Smooth muscle cell (in vitro differentiated cells): ENCODE results near the gene BTBD9. TPM values are rescaled to one million over a fixed set of nuclear protein-coding genes. Genes with fewer than 3 reads are reported as not detected.

ENCODE experiments used
- DNase-seq: peaks from one replicate; lab custom pipeline; 2025; ENCODE audit not compliant: unreplicated experiment; lab: John Stamatoyannopoulos, UW
- H2AFZ ChIP-seq: fragments of 200-600 bp; sonication (generic); 2 replicates; pipeline ENCODE4 v1.6.0; 2016; ENCODE audit warnings: antibody characterized with exemption, low read depth, mild to moderate bottlenecking
- H3F3A ChIP-seq: fragments of 200-600 bp; sonication (generic); 2 replicates; pipeline ENCODE4 v1.6.0; 2017; ENCODE audit warnings: antibody characterized with exemption, low read depth
- H3K27ac ChIP-seq: fragments of 200-600 bp; sonication (generic); 2 replicates; pipeline ENCODE4 v1.5.1; 2016; ENCODE audit warnings: low read depth, mild to moderate bottlenecking
- H3K27me3 ChIP-seq: fragments of 200-600 bp; sonication (generic); 2 replicates; pipeline ENCODE4 v1.6.1; 2016; ENCODE audit warnings: low read depth, mild to moderate bottlenecking
- H3K36me3 ChIP-seq: fragments of 200-600 bp; sonication (generic); 2 replicates; pipeline ENCODE4 v1.5.1; 2016; ENCODE audit warnings: low read depth
- H3K4me1 ChIP-seq: fragments of 200-600 bp; sonication (generic); 2 replicates; pipeline ENCODE4 v1.5.1; 2016; ENCODE audit warnings: low read depth
- H3K4me2 ChIP-seq: fragments of 200-600 bp; sonication (generic); 2 replicates; pipeline ENCODE4 v1.6.0; 2016; ENCODE audit warnings: mild to moderate bottlenecking
- H3K4me3 ChIP-seq: fragments of 200-600 bp; sonication (generic); 2 replicates; pipeline ENCODE4 v1.5.1; 2016; ENCODE audit warnings: mild to moderate bottlenecking
- H3K79me2 ChIP-seq: fragments of 200-600 bp; sonication (generic); 2 replicates; pipeline ENCODE4 v1.6.0; 2016; ENCODE audit warnings: low read depth, mild to moderate bottlenecking
- H3K9ac ChIP-seq: fragments of 200-600 bp; sonication (generic); 2 replicates; pipeline ENCODE4 v1.6.0; 2016; ENCODE audit warnings: low read depth
- H3K9me3 ChIP-seq: fragments of 200-600 bp; sonication (generic); replicated peaks from 2 replicates; pipeline ENCODE4 v1.5.1; 2016; ENCODE audit warnings: low read depth
- H4K20me1 ChIP-seq: fragments of 200-600 bp; sonication (generic); 2 replicates; pipeline ENCODE4 v1.6.0; 2016; ENCODE audit warnings: low read depth
- WGBS: methylation state at CpG from one replicate; pipeline ENCODE4 v1.1.7; 2016; ENCODE audit warnings: low lambda C conversion rate; 5-methylcytosine and 5-hydroxymethylcytosine counted together
- polyA plus RNA-seq: library from polyadenylated mRNA; unstranded; fragments of >200 nt; fragmentation: Nextera tagmentation; extraction: Ambion mirVana; gene quantifications from 2 replicates; pipeline ENCODE4 v1.2.1, GENCODE V29; 2016
- total RNA-seq: library from RNA; depleted of rRNA; stranded (reverse); fragments of >200 nt; gene quantifications from 2 replicates; pipeline ENCODE4 v1.2.3, GENCODE V29; 2014
- TF ChIP-seq, protein P1 (sequence below): fragments of 200-600 bp; sonication (generic); IDR thresholded peaks from 2 replicates; pipeline ENCODE4 v1.5.1; 2017; ENCODE audit warnings: borderline replicate concordance, mild to moderate bottlenecking, antibody characterized with exemption; ENCODE audit not compliant: insufficient read depth, poor library complexity, severe bottlenecking

The BTBD9 gene
- total and polyA plus RNA-seq, 2 experiments from 2014 or later = 5.6 to 12.5 TPM

DNA sequence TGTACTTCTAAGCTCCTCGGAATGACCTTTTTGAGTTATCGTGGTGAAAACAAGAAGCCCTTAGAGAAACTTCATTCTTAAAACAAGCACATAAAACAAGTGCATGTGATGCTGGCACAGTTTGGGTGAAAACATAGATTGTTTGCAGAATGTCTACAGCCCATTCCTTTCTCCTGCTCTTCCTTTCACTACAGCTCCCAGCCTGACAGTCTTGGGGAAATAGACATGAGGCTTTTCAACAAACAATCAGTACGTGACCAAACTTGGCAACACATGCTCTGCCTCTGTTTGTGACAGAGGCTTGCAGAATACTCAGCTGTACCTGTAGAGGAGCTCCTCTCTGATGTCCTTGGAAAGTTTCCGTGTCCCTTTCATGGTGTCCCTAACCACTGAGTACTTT lies 498.6 kb downstream of the BTBD9 start:
- no peak overlapping the region for H3K4me3 ChIP-seq
- no peaks in the 10 kb centered on the region for H3K9me3 ChIP-seq
- H3K27me3 ChIP-seq = no peaks in the 10 kb centered on the region
- 93% methylated on average over 4 of the region's 4 CpGs for WGBS
- DNase-seq = no peak
- H4K20me1 ChIP-seq = peaks cover 99% of the 10 kb centered on the region
- H3K27ac ChIP-seq = no peak overlapping the region
- no peaks in the 10 kb centered on the region for H3K36me3 ChIP-seq
- peaks cover 21% of the 10 kb centered on the region for H3K4me1 ChIP-seq
- peaks cover 17% of the 10 kb centered on the region for H3K79me2 ChIP-seq
- no peak overlapping the region for H3K9ac ChIP-seq
- H2AFZ ChIP-seq = no peak overlapping the region
- TF ChIP-seq, protein P1, sequence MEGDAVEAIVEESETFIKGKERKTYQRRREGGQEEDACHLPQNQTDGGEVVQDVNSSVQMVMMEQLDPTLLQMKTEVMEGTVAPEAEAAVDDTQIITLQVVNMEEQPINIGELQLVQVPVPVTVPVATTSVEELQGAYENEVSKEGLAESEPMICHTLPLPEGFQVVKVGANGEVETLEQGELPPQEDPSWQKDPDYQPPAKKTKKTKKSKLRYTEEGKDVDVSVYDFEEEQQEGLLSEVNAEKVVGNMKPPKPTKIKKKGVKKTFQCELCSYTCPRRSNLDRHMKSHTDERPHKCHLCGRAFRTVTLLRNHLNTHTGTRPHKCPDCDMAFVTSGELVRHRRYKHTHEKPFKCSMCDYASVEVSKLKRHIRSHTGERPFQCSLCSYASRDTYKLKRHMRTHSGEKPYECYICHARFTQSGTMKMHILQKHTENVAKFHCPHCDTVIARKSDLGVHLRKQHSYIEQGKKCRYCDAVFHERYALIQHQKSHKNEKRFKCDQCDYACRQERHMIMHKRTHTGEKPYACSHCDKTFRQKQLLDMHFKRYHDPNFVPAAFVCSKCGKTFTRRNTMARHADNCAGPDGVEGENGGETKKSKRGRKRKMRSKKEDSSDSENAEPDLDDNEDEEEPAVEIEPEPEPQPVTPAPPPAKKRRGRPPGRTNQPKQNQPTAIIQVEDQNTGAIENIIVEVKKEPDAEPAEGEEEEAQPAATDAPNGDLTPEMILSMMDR = no peak
- H3K4me2 ChIP-seq = no peak overlapping the region
- no peaks in the 10 kb centered on the region for H3F3A ChIP-seq

DNA sequence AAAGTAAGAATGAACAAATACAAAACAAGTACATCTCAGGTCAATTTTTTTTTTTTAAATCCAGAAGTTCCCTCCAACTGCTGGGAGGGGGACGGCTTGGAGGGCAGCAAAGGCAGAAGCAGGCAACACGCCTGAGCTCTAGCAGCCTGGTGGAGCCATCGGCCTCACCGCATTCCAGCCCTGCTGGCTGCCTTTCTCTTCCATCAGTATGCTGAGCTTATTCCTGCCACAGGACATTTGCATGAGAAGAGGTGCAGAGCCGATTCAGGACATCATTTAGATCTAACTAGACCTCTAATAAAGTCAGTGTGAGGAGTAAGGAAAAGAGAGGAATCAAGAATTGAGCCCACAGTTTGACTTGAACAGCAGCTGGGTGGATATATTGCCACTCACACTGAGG lies 501.4 kb downstream of the BTBD9 start:
- Histone ChIP-seq H2AFZ (no peak overlapping the region), H3K27ac (no peak overlapping the region), H3F3A (no peaks in the 10 kb centered on the region), H3K79me2 (peaks cover 16% of the 10 kb centered on the region), H3K4me2 (no peak overlapping the region), H3K4me3 (no peak overlapping the region), H3K27me3 (no peaks in the 10 kb centered on the region), H3K9me3 (no peaks in the 10 kb centered on the region), H3K4me1 (peaks cover 18% of the 10 kb centered on the region), H3K36me3 (no peaks in the 10 kb centered on the region), H3K9ac (no peak overlapping the region), H4K20me1 (peaks cover 100% of the 10 kb centered on the region)
- WGBS = 85% methylated on average over 5 of the region's 5 CpGs
- TF ChIP-seq, protein P1 = no peak
- no peak for DNase-seq

DNA sequence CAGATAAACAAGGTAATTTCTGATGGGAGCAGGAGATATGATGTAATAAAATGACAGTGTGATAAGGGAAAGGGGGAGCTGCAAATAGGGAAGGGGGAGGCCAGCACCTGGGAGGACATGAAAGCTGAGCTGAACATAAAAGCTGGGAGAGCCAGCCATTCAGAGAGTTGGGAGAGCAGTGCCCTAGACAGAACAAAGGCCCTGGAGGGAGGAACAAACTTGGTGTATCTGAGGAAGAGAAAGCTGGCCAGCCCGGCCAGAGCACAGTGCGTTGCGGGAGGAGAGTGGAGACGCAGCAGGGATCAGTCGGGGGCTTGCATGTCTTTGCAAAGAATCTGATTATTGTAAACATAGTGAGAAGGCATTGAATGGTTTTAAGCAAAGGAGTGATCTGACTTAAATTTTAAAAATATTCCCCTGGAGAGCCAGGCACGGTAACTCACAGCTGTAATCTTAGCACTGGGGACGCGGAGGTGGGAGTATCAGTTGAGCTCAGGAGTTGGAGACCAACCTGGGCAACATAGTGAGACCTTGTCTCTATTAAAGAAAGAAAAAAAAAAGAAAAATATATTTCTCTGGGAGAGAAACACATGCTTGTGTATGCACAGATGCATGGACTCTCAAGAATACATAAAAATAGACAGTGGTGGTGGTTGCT lies 502.0 kb downstream of the BTBD9 start:
- Histone ChIP-seq H3K4me2 (no peak overlapping the region), H3F3A (no peaks in the 10 kb centered on the region), H3K36me3 (no peaks in the 10 kb centered on the region), H3K27me3 (no peaks in the 10 kb centered on the region), H3K9me3 (no peaks in the 10 kb centered on the region), H3K27ac (no peak overlapping the region), H3K4me1 (peaks cover 20% of the 10 kb centered on the region), H3K9ac (no peak overlapping the region), H4K20me1 (peaks cover 100% of the 10 kb centered on the region), H2AFZ (no peak overlapping the region), H3K4me3 (no peak overlapping the region), H3K79me2 (peaks cover 14% of the 10 kb centered on the region)
- TF ChIP-seq, protein P1 = no peak
- 78% methylated on average over 8 of the region's 8 CpGs for WGBS
- DNase-seq = no peak

DNA sequence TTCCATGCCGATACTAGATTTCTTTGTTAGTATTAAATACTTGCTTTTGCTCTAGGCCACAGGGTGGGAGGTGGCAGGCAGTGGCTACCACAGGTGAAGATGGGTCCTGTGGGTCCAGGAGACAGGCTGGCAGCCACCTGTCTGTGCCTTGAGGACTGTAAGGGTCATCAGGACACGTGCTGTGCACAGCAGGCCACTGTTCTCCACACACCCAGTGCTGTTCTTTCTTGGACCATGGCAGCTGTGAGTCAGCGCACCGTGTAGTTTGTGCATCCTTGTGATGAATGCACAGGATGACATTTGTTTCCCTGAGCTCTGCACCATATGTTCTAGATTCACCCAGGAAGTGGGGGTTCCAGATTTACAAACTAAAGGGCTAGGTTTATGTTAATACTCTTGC lies 503.2 kb downstream of the BTBD9 start:
- 96% methylated on average over 4 of the region's 4 CpGs for WGBS
- Histone ChIP-seq H2AFZ (no peak overlapping the region), H4K20me1 (peaks cover 100% of the 10 kb centered on the region), H3K4me1 (peaks cover 19% of the 10 kb centered on the region), H3K4me2 (no peak overlapping the region), H3K4me3 (no peak overlapping the region), H3F3A (peaks cover 7% of the 10 kb centered on the region), H3K79me2 (peaks cover 21% of the 10 kb centered on the region), H3K36me3 (no peaks in the 10 kb centered on the region), H3K27me3 (no peaks in the 10 kb centered on the region), H3K27ac (no peak overlapping the region), H3K9ac (no peak overlapping the region), H3K9me3 (no peaks in the 10 kb centered on the region)
- TF ChIP-seq, protein P1 = no peak
- DNase-seq = no peak
